HG03378 (cell line): ENCODE data around the gene SLC45A2.
"Not testable (repeated sequence)": the region's sequence is repeated elsewhere in the genome, so short reads cannot be mapped to it uniquely, and the experiment has no call there.

Source experiments
- ATAC-seq: cut with Tn5 transposase; IDR thresholded peaks from one replicate; pipeline ENCODE4 v1.9.1; 2021; ENCODE audit warnings: mild to moderate bottlenecking, moderate library complexity; ENCODE audit not compliant: unreplicated experiment

SLC45A2 gene

DNA sequence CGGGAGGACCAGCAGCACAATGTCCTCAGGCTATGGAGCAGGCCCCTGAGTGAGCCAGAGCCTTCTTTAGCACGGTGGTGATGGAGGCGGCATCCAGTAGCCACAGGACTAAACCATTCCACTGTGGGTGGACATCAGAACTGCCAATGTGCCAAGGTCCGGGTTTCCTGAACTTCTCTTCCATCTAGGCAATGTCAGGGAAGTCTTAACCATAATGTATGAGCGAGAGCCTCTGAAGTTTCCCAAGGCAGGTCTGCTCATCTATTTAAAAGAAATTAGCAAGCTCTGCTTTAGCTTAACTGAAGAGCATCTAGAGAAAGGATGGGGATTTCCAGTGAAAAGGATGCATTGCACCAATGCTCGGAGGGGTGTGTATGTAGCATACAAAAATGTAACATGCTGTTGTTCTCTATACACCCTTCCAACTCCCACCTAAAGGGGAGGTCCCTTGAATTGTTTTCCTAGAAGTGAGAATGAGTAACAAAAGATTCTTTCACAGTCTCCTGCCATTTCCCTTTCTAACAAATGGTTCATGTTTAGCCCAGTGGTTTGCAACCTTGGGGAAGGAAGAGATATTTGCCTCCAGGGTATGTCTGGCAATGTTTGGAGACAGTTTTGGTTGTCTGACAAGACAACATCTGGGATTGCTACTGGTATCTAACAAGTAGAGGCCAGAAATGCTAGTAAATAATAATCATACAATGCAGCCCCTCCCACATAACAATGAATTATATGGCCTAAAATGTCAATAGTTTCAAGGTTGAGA is 54.4 kb downstream of the SLC45A2 start:
- no peak for ATAC-seq

DNA sequence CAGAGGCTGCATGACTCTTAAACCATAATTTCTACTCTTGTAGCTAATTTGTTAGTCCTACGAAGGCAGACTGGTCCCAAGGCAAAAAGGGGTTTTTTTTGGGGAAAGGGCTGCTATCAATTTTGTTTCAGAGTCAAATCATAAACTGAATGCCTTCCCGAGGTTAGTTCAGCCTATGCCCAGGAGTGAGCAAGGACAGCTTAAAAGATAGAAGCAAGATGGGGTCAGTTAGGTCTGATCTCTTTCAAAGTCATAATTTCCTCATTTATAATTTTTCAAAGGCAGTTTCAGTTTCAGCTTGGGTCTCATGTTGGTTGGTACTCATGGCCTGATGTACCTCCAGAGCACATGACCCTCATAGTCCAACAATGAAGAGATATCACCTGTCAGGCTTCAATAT is 56.2 kb downstream of the SLC45A2 start:
- no peak for ATAC-seq

DNA sequence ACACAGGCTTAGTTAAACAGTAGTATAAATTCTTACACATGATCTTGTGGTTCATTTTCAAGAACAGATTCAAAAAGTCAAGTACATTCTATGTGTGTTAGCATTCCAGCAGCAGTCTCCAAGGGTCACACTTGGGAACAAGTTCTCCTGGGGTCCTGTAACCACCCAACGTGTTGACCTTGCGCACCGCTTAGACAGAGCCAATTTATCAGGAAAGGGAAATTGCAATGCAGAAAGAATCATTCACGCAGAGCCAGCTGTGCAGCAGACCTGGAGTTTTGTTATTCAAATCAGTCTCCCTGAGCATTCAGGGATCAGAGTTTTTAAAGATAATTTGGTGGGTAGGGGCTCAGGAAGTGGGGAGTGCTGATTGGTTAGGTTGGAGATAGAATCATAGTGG is 56.8 kb downstream of the SLC45A2 start:
- ATAC-seq, result no peak

DNA sequence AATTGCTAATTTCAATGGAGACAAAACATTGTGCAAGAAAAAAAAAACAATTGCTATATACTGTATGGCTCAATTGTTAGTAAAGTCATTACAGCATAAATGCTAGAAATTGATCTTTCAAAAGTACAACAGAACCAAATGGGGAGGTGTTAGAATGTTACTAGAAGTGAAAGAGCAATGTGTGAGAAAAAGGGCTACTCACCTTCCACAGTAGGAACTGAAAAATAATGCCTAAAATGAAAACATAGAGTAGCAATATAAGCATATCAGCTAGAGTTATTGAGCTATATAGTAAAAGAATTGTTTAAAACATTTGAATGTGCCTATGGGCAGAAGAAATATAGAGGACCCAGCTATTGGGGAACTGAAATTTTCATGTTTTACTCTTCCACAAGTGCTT is 59.2 kb downstream of the SLC45A2 start:
- ATAC-seq, result no peak

DNA sequence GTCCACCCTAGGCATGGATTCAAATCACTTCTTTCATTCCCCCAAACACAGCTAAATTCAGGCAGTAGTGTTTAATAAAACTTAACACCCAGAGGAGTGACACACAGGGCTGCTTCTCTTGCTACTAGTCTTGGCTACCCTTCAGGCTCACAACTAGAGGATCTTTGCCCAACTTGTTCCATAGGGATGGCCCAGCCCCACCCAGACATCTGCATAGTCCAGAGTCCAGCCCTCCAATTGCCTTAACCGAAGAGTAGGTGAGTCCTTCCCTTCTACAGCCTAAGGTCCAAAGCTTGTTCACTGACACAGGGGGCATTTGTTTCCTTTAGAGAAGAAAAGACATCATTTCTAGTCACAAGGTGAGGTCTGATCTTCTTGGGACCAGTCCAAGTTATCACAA is 63.5 kb downstream of the SLC45A2 start:
- no peak for ATAC-seq

DNA sequence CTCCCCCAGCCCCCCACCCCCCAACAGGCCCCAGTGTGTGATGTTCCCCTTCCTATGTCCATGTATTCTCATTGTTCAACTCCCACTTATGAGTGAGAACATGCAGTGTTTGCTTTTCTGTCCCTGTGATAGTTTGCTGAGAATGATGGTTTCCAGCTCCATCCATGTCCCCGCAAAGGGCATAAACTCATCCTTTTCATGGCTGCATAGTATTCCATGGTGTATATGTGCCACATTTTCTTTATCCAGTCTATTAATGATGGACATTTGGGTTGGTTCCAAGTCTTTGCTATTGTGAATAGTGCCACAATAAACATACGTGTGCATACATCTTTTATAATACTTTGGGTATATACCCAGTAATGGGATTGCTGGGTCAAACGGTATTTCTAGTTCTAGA is 69.6 kb downstream of the SLC45A2 start:
- not testable (repeated sequence) for ATAC-seq

DNA sequence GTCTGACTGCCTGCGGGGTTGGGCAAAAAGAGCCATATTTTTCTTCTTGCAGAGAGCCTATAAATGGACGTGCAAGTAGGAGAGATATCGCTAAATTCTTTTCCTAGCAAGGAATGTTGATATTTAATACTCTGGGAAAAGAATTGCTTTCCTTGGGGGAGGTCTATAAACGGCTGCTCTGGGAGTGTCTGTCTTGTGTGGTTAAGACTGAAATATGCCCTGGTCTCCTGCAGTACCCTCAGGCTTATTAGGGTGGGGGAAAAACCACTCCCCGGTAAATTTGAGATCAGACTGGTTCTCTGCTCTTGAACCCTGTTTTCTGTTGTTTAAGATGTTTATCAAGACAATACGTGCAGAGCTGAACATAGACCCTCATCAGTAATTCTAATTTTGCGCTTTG is 78.2 kb downstream of the SLC45A2 start:
- ATAC-seq, result not testable (repeated sequence)

DNA sequence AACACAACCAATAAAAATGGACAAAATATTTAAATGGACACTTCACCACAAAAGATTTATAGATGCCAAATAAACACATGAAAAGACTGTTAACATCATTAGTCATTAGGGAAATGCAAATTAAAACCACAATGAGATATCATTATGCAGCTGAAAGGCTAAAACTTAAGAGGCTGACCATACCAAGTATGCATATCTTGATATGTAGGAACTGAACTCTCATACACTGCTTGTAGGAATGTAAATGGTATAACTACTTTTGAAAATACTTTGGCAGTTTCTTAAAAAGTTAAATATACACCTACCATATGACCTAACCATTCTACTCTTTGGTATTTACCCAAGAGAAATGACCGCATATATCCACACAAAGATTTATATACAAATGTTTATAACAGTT is 79.1 kb downstream of the SLC45A2 start:
- no peak for ATAC-seq

DNA sequence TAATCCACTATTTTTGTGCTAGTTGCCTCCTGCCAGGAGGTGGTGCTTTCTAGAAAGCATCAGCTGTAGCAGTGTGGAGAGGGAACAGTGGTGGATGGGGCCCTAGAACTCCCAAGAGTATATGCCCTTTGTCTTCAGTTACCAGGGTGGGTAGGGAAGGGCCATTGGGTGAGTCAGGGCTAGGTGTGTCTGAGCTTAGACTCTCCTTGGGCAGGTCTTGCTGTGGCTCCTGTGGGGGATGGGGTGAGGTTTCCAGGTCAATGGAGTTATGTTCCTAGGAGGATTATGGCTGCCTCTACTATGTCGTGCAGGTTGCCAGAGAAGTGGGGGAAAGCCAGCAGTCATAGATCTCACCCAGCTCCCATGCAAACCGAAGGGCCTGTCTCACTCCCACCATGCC is 81.4 kb downstream of the SLC45A2 start:
- no peak for ATAC-seq

DNA sequence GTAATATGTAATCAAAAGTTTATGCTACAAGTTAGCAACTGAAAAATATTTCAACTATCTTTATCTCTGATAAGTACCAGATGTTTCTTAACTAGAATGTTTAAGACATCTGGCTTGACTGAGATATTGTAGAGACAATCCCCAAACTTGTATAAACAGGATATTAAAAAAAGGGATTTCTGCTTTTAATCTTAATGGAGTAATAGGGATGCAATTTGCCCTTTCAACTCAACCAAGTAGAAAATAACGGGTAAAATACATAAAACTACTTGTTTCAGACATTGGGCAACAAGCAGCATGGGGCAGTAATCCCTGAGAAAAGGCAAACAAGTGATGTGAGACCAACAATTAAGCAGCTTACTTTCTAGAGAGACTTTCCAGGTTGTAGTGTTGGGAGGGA is 83.3 kb downstream of the SLC45A2 start:
- ATAC-seq, result no peak
